ENCODE measurements around the gene AGBL4.

GRCh38 chr1:48948562-48948961 lies 1075.2 kb downstream of the AGBL4 start:
- TF ChIP-seq CTCF (IDR thresholded peaks at IDR 0.05) (no peak), POLR2A (IDR thresholded peaks at IDR 0.05) (no peak)

Data from lower leg skin (tissue), 3 donors.